Omental fat pad (tissue), 4 donors: ENCODE data around the gene ALK. TPM values are rescaled to one million over a fixed set of nuclear protein-coding genes. Genes with fewer than 3 reads are reported as not detected.

Experiments used
- ATAC-seq: fragments of 150-250 bp; one replicate; pipeline ENCODE4 v1.9.1; 2016; ENCODE audit warnings: mild to moderate bottlenecking, moderate library complexity; ENCODE audit not compliant: low FRiP score
- DNase-seq: peaks from one replicate; pipeline ENCODE4 v3.0.0-alpha.2; 2019; ENCODE audit warnings: low spot score
- CTCF ChIP-seq, 3 donors: fragments of 450-650 bp; IDR thresholded peaks; one replicate each; pipeline ENCODE4 v1.5.1; 2016 to 2017; ENCODE audit warnings: antibody characterized with exemption in 3 of 3, mild to moderate bottlenecking in 3 of 3, moderate library complexity in 2 of 3
- total RNA-seq, 4 donors: library from RNA; depleted of rRNA; stranded (reverse); fragments of >200 nt; gene quantifications; one replicate each; pipeline ENCODE4 v1.1.0, GENCODE V29; 2016

Gene ALK
- total RNA-seq, 4 donors from 2014 or later = 0.12 to 2.2 (median 0.44) TPM; not detected in 1

- peak; percentile 55 for DNase-seq
These were observed 724.3 kb downstream of the ALK start for GRCh38 chr2:29196792-29197788.

DNA sequence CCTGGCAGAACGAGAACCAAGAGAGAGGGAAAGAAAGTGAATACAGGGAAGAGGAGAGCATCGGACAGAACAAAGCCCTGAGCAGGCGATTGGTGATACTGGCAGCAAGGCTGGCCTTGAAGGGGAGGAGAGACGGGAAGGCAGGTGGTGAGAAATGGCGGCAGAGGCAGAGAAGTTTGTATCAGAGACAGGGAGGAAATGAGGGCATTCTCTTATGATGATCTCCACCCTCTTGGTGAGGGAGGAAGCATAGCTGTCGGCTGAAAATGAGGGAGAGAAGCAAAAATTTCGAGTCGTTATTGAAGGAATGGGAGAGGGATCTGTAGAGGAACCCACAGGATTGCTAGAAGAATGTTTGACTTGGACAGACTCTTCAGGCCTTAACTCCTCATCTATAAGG lies 725.6 kb downstream of the ALK start:
- TF ChIP-seq CTCF (IDR thresholded peaks at IDR 0.05) = no peak
- ATAC-seq = no peak
- DNase-seq = no peak

More at GRCh38 chr2:29196792-29197788, 724.3 kb downstream of the ALK start:
- ATAC-seq = peak; percentile 62
- TF ChIP-seq CTCF (IDR thresholded peaks at IDR 0.05) = peak in 1 of 3 donors; percentile 33

- no peak for DNase-seq
- no peak for ATAC-seq
- TF ChIP-seq CTCF (IDR thresholded peaks at IDR 0.05) = no peak
These were observed 727.7 kb downstream of the ALK start for GRCh38 chr2:29193681-29194080.

- no peak for ATAC-seq
- TF ChIP-seq CTCF (IDR thresholded peaks at IDR 0.05) = no peak
- DNase-seq = no peak
These were observed 728.3 kb downstream of the ALK start for GRCh38 chr2:29193111-29193510.

GRCh38 chr2:29192526-29192925 lies 728.9 kb downstream of the ALK start:
- DNase-seq (no peak), ATAC-seq (no peak)
- TF ChIP-seq CTCF (IDR thresholded peaks at IDR 0.05) = no peak

DNA sequence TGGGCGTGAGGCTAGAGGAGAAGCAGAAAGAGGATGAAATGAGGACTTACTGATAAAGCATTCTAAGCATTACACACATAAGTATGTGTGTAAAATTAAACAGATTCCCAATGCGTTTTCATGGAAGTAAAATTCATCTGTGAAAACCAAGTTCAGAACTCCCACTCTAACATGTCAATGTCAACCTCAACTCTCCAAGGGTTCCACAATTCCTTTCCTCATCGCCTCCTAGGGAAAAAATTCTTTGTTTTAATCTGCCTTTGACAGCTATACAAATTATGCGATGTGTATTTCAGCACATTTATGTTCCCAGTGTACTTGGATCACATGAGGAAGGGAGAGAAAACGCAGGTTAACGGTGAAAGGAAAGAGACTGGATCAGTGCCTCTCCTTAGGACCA lies 729.6 kb downstream of the ALK start:
- ATAC-seq (no peak), DNase-seq (no peak)
- no peak for TF ChIP-seq CTCF (IDR thresholded peaks at IDR 0.05)

DNA sequence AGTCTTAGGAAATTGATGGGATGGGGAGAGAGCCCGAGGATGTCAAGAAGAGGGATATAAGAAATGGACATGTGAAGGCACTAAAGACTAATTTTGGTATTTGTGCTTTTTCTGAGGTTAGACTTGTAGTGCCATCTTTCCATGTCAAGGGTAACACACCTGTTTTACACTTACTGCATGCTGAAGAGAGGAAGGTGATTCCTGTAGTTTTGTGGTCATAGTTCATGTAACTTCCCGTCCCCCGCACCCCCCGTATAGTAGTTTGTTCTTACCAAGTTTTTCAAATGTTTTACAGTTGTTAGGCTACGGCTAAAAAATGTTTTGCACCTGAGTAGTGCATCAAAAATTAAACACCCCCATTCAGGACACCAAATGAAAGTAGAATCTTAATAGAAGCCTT lies 732.3 kb downstream of the ALK start:
- no peak for ATAC-seq
- TF ChIP-seq CTCF (IDR thresholded peaks at IDR 0.05) = no peak
- no peak for DNase-seq
